HG03565 (cell line): Measurements from ENCODE around the gene ANGPT4.
"Not testable (repeated sequence)": the region's sequence is repeated elsewhere in the genome, so short reads cannot be mapped to it uniquely, and the experiment has no call there.

Source experiments
- ATAC-seq: cut with Tn5 transposase; IDR thresholded peaks from one replicate; pipeline ENCODE4 v1.9.1; 2021; ENCODE audit warnings: mild to moderate bottlenecking, moderate library complexity; ENCODE audit not compliant: unreplicated experiment

ANGPT4 gene

DNA sequence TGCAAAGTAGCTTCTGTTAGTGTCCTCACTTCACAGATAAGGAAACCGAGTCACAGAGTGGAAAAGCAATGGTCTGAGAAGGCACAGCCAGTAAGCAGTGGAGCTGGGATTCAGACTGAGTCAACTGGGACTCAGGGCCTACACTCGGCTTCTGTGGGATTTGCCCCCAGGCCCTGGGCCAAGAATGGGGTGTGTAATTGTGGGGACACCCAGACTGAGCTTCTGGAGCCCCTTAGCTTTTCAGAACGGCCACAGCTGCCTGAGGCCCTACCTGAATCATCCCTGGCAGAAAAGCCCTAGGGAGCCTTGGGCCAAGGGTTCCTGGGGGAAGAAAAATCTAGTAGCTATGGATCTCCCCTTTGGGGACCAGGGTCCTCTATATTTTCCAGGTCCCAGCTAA, 6.5 kb downstream of the ANGPT4 start:
- ATAC-seq = no peak

DNA sequence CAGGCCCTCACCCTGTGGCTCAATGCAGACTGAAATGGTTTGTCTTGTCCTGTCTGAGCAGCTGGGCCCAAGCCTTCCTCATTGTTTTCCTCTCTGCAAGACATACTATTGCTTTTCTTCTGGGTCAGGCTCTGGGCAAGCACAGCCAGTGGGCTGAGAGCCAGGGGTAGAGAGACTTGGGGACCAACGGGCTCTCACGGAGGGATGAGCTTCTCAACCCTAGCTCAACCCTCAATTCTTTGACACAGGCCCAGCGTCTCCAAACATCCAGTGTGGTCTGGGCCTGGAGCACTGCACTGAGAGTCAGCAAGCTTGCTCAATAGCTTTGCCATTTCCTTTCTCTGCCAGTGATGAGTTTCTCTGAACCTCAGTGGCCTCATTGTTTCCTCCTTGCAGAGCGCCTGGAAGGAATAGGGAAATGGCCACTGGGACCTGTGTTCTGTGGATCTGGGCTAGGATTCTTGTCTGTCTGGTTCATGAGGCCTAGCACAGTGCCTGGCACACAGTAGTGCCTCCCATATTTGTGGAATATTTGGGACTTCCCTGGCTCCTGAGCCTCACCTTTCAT, 9.3 kb downstream of the ANGPT4 start:
- no peak for ATAC-seq

GRCh38 chr20:906001-906520, 10.1 kb downstream of the ANGPT4 start:
- ATAC-seq = no peak

GRCh38 chr20:905396-905961, 10.7 kb downstream of the ANGPT4 start:
- ATAC-seq = no peak

GRCh38 chr20:904039-904545, 12.0 kb downstream of the ANGPT4 start:
- ATAC-seq = no peak

DNA sequence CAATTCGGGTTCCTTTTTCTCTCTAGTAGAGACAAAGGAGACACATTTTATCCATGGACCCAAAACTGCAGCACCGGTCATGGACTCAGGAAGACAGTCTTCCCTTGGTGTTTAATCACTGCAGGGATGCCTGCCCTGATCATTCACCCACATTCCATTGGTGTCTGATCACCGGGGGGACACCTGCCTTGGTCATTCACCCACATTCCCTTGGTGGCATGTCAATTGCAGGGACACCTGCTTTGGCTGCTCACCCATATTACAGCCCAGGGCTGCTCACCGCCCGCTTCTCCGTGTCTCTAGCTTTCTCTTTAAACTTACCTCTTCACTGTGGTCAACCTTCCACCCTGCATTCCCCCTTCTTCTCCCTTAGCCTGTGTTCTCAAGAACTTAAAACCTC, 18.7 kb downstream of the ANGPT4 start:
- not testable (repeated sequence) for ATAC-seq

GRCh38 chr20:896501-897025, 19.6 kb downstream of the ANGPT4 start:
- no peak for ATAC-seq

GRCh38 chr20:892371-892770, 23.8 kb downstream of the ANGPT4 start:
- ATAC-seq = not testable (repeated sequence)

DNA sequence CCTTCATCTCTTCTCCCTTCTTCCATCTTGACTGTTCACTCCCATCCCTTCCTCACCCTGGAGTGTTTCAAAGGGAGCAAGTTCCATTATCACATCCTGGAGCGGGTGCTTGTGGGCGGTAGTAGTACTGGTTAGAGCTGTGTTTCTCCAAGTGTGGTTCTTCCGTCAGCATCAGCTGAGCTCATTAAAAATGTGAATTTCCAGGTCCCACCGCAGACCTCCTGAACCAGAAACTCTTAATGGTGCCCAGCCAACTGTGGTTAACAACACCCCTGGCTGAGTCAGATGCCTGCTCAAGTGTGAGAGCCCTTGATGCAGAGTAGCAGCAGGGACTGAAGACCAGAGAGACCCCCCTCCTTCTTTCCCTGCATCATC, 24.4 kb downstream of the ANGPT4 start:
- no peak for ATAC-seq

GRCh38 chr20:891058-891705, 25.0 kb downstream of the ANGPT4 start:
- ATAC-seq = no peak

GRCh38 chr20:890666-891057, 25.5 kb downstream of the ANGPT4 start:
- ATAC-seq = no peak

DNA sequence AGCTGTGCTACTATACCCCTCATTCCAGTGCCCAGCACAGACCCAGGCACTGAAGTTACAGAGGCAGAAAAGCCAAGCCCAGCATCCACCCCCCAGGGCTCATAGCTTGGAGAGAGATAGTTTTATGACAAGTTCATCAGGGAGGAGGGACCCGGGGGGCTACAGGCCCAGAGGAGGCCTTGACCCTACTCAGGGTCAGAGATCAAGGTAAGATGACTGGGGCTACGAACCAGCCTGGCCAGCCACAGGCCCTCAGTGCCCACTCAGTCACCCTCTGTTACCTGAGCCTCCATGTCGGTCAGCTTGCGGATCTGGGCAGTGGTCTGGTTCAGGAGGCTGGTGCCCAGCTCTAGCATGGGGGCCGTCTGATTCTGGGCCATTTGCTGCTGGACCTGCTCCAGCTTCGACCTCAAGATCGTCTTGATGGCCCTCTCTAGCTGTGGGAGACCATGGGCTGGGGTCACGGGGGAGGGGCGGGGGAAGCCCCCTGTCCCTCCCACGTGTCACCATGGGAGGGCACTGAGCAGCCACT, 26.1 kb downstream of the ANGPT4 start:
- no peak for ATAC-seq

GRCh38 chr20:889106-889505, 27.0 kb downstream of the ANGPT4 start:
- no peak for ATAC-seq

DNA sequence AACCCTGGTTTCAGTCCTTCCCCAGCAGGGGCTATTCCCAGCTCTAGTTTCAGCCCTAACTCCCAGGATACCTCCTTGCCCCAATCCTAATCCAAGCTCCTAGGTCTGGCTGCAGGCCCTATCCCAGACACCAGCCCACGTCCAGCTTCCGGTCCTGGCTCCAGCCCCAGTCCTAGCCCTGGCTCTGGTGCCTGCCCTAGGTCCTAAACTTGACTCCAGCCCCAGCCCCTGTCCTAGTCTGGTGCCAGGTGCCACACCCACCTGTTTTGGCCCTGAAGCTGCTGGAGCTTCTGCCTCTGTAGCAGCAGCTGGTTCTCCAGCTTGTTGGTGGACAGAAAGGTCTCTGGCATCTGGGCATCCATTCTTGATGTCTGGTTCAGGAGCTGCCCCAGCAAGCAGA, 28.1 kb downstream of the ANGPT4 start:
- ATAC-seq = no peak

GRCh38 chr20:887137-887536, 29.0 kb downstream of the ANGPT4 start:
- ATAC-seq = no peak

DNA sequence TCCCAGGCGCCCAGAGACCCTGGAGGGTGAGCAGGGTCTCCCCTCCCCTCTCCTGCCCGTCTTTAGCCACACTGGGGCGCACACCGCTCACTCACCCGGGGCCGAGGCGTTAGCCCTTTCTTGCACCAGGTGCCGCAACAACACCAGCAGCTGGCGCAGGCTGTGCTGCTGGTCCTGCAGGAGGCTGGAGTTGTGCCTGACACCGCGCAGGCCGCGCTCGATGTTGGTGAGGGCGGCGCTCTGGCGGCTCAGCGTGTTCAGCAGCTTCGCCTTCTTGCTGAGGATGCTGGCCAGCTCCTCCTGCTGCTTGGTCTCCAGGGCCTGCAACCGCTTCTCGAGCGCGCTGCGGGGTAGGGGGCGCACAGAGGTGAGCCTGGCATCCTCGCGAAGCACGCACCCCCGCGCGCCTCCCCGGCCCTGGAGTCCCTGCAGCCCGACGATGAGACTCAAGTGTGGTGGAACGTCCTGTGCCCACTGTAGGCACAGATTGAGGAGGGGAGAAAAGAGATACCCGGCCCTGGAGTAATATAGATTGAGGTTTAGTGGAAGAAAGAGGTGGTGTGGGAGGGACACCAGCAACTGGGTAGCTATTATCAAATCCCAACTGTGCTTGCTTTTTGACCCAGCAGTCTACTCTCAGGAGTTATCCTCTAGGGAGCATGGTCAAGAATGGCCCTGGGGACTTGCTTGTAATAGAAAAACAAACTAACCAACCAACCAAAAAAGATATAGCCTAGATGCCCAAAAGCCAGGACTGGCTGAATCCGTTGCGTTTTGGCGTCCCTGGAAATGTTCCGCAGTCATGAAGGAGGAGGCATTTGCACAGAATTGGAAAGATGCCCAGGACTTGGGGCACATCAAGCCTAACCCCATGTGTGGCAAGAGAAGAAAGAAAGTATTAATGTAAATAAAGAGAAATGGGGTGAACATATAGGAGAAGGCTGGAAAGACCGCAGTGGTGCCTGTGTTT, 30.9 kb downstream of the ANGPT4 start:
- ATAC-seq = no peak

- no peak for ATAC-seq
These were observed 34.4 kb downstream of the ANGPT4 start for GRCh38 chr20:881783-882144.

DNA sequence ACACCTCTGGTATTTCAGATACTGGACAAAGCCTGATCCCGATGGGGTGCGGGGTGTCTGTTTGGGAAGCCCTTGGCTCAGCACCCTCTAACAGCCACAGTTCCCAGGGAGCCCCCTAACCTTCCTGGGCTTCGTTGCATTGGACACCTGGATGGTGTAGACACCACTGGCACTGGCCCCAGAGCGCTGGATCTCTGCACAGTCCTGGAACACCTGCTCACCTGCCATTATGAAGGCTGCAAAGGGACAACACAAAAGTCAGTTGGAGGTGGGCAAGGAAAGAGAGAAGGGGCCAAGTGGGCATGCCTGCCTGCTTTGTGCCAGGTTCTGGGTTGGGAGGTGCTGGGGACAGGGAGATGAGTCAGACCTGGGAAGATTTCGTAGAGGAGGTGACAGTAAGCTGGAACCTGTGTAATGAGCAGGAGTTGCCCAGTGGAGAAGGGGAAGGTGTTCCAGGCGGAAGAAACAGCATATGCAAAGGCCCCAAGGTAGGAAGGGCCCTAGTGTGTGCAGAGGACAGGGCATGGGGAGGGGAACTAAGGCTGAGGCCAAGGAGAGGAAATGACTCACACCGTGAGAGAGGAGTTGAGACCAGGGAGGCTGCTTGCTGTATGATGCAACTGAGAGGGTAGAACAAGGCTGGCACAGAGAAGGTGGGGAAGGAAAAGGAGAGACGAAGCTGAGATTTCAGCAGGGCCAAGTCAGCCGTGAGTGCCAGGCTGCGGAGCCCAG, 34.9 kb downstream of the ANGPT4 start:
- no peak for ATAC-seq

DNA sequence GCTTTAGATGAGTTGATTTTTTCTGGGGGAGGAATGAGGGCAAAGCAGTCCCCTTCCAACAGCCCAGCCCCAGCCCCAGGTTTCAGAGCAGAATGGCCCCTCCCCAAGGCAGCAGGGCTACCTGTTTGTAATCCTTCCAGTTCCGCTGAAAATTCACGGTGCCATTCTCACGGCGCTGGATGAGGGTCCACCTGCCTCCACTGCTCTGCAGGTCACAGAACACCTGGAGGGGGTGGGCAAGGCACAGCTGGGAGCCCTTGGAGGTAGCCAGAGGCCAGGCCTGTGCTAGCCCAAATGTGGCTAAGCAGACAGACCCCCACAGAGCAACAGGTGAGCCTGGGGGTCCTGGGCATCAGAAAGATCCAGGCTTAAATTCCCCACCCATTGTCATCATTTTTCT, 36.5 kb downstream of the ANGPT4 start:
- ATAC-seq = no peak
